ENCODE data around the gene SEC63. TPM values are rescaled to one million over a fixed set of nuclear protein-coding genes. Genes with fewer than 3 reads are reported as not detected.
"Not testable (repeated sequence)": the region's sequence is repeated elsewhere in the genome, so short reads cannot be mapped to it uniquely, and the experiment has no call there.

SEC63 gene
- total RNA-seq, 1 experiment from 2014 or later, result 101 TPM

- peaks cover 11% of the 10 kb centered on the region; the same call in 1 of the 2 replicates for H3F3A ChIP-seq (ENCODE audit: insufficient read depth, low read depth)
- no TSS peak for BruUV-seq (replicated peaks)
- TF ChIP-seq CTCF (conservative IDR thresholded peaks at IDR 0.05) (no peak), EZH2 (IDR thresholded peaks at IDR 0.05; ENCODE audit: low read depth) (no peak)
- no peak overlapping the region for H3K4me3 ChIP-seq
- H3K4me1 ChIP-seq (replicated peaks; ENCODE audit: insufficient read depth), result no peaks in the 10 kb centered on the region
- no peaks in the 10 kb centered on the region for H4K20me1 ChIP-seq (ENCODE audit: insufficient read depth)
- H2AFZ ChIP-seq, result no peak overlapping the region
- ChIA-PET CTCF (no interaction called here), POLR2A (ENCODE audit: unreplicated experiment) (interaction anchor here (0.7 kb wide), 1 partner anchor 611 kb away, joined by 3 read pairs; no protein-coding TSS in a partner anchor)
- H3K9me3 ChIP-seq (ENCODE audit: insufficient read depth, low read depth), result no peaks in the 10 kb centered on the region
- H3K27me3 ChIP-seq (ENCODE audit: insufficient read depth, low read depth), result no peaks in the 10 kb centered on the region
- intact Hi-C loops (cut with micrococcal nuclease; ENCODE audit: unreplicated experiment), result no loop called here
- H3K9me2 ChIP-seq (ENCODE audit: insufficient read depth), result no peaks in the 10 kb centered on the region
- H3K36me3 ChIP-seq (ENCODE audit: low read depth), result 0 out of 2 replicates have a peak, but pooled peaks cover 2% of the 10 kb centered on the region
- no peak overlapping the region for H3K4me2 ChIP-seq
- no peak overlapping the region for H3K27ac ChIP-seq
- no peak for DNase-seq
- H3K79me2 ChIP-seq (ENCODE audit: low read depth), result no peaks in the 10 kb centered on the region
These were observed 93.5 kb downstream of the SEC63 start for GRCh38 chr6:107864226-107865127.

- Histone ChIP-seq H3K4me3 (no peak overlapping the region), H3K9me2 (ENCODE audit: insufficient read depth) (no peaks in the 10 kb centered on the region), H3K9me3 (ENCODE audit: insufficient read depth, low read depth) (no peaks in the 10 kb centered on the region), H3K27me3 (ENCODE audit: insufficient read depth, low read depth) (no peaks in the 10 kb centered on the region), H3K4me2 (no peak overlapping the region), H3F3A (ENCODE audit: insufficient read depth, low read depth) (no peaks in the 10 kb centered on the region), H4K20me1 (ENCODE audit: insufficient read depth) (no peaks in the 10 kb centered on the region), H3K4me1 (replicated peaks; ENCODE audit: insufficient read depth) (no peaks in the 10 kb centered on the region), H3K79me2 (ENCODE audit: low read depth) (no peaks in the 10 kb centered on the region), H2AFZ (no peak overlapping the region), H3K27ac (no peak overlapping the region), H3K36me3 (ENCODE audit: low read depth) (no peaks in the 10 kb centered on the region)
- BruUV-seq (replicated peaks), result no TSS peak
- no peak for DNase-seq
- TF ChIP-seq CTCF (conservative IDR thresholded peaks at IDR 0.05) (no peak), EZH2 (IDR thresholded peaks at IDR 0.05; ENCODE audit: low read depth) (no peak)
- ChIA-PET CTCF (no interaction called here), POLR2A (ENCODE audit: unreplicated experiment) (no interaction called here)
- intact Hi-C loops (cut with micrococcal nuclease; ENCODE audit: unreplicated experiment), result no loop called here
These were observed 95.6 kb downstream of the SEC63 start for GRCh38 chr6:107862383-107862782.

GRCh38 chr6:107860963-107861362 lies 97.0 kb downstream of the SEC63 start:
- not testable (repeated sequence) for BruUV-seq (replicated peaks); H3K4me1 ChIP-seq (replicated peaks; ENCODE audit: insufficient read depth)

GRCh38 chr6:107860144-107860543 lies 97.9 kb downstream of the SEC63 start:
- intact Hi-C loops (cut with micrococcal nuclease; ENCODE audit: unreplicated experiment); H3K9me3 ChIP-seq (ENCODE audit: insufficient read depth, low read depth); POLR2A ChIA-PET (ENCODE audit: unreplicated experiment); H3K36me3 ChIP-seq (ENCODE audit: low read depth); CTCF ChIA-PET; H3K79me2 ChIP-seq (ENCODE audit: low read depth); H3K4me2 ChIP-seq; H3F3A ChIP-seq (ENCODE audit: insufficient read depth, low read depth); DNase-seq; H3K27me3 ChIP-seq (ENCODE audit: insufficient read depth, low read depth); H3K4me1 ChIP-seq (replicated peaks; ENCODE audit: insufficient read depth); H4K20me1 ChIP-seq (ENCODE audit: insufficient read depth); BruUV-seq (replicated peaks); H3K27ac ChIP-seq; H2AFZ ChIP-seq; H3K9me2 ChIP-seq (ENCODE audit: insufficient read depth); H3K4me3 ChIP-seq: not testable (repeated sequence)

More at GRCh38 chr6:107860963-107861362, 97.0 kb downstream of the SEC63 start:
- DNase-seq; H3K27ac ChIP-seq; H3F3A ChIP-seq (ENCODE audit: insufficient read depth, low read depth); CTCF ChIA-PET; H2AFZ ChIP-seq; H3K79me2 ChIP-seq (ENCODE audit: low read depth); H4K20me1 ChIP-seq (ENCODE audit: insufficient read depth); H3K4me3 ChIP-seq; H3K9me2 ChIP-seq (ENCODE audit: insufficient read depth); intact Hi-C loops (cut with micrococcal nuclease; ENCODE audit: unreplicated experiment); H3K9me3 ChIP-seq (ENCODE audit: insufficient read depth, low read depth); H3K36me3 ChIP-seq (ENCODE audit: low read depth); POLR2A ChIA-PET (ENCODE audit: unreplicated experiment); H3K4me2 ChIP-seq; H3K27me3 ChIP-seq (ENCODE audit: insufficient read depth, low read depth): not testable (repeated sequence)

All from PC-9 (cell line).